HCT116 (cell line): ENCODE measurements around the gene ADNP. TPM values are rescaled to one million over a fixed set of nuclear protein-coding genes. Genes with fewer than 3 reads are reported as not detected.
A peak's percentile ranks its signal among the peaks of the same experiment; 100 is the strongest.

Experiments used
- ATAC-seq: fragments of 200-7000 bp; cut with Tn5 transposase; 2 replicates; pipeline ENCODE4 v1.9.1; 2020; ENCODE audit warnings: mild to moderate bottlenecking, moderate library complexity
- BruUV-seq: library from RNA; stranded (reverse); fragments of 400-500 nt; replicated peaks from 2 replicates; lab custom pipeline; 2021; lab: Mats Ljungman, UMichigan
- CTCF ChIA-PET: fragments of 300-600 bp; sonication (Branson Sonifier 250); formaldehyde crosslinking; loops from one replicate; lab custom pipeline; 2021; ENCODE audit warnings: antibody characterized with exemption; lab: Charles Lee
- POLR2A ChIA-PET: fragments of 300-600, 350-600 bp; sonication (Branson Sonifier 250); formaldehyde crosslinking; loops from one replicate; lab custom pipeline; 2021; ENCODE audit warnings: antibody characterized with exemption; lab: Charles Lee
- RAD21 ChIA-PET, 2 experiments: fragments of 300-600 bp; sonication (Branson Sonifier 250); formaldehyde crosslinking; loops; one replicate each; lab custom pipeline; 2023; ENCODE audit warnings: low total read pairs in 2 of 2; ENCODE audit not compliant: uncharacterized antibody in 2 of 2, unreplicated experiment in 2 of 2, low non-redundant PET in 1 of 2; lab: Charles Lee
- DNase-seq: peaks from one replicate; pipeline ENCODE4 v3.0.0-alpha.2; 2010; ENCODE audit warnings: low read depth, low spot score
- H2AFZ ChIP-seq: fragments of 200-600 bp; shearing (Covaris generic), sonication (generic); 2 replicates; pipeline ENCODE4 v1.6.1; 2017; ENCODE audit warnings: low read depth, mixed run types, mixed read lengths, antibody characterized with exemption, low read length; ENCODE audit not compliant: poor library complexity, severe bottlenecking
- H3K27ac ChIP-seq: 2 replicates; pipeline ENCODE4 v1.5.1; 2012; ENCODE audit warnings: low read depth, low read length
- H3K27me3 ChIP-seq: fragments of 200-600 bp; sonication (generic); 2 replicates; pipeline ENCODE4 v1.6.1; 2016; ENCODE audit warnings: mixed run types, low read length, mixed read lengths; ENCODE audit not compliant: insufficient read depth
- H3K36me3 ChIP-seq, 2 experiments: fragments of 200-500 bp in 1 of 2; fragments of 200-600 bp in 1 of 2; sonication (Bioruptor generic) in 1 of 2; sonication (generic) in 1 of 2; 2 replicates each; pipeline versions ENCODE4 v1.5.1 to v1.6.1; 2014 to 2016; ENCODE audit warnings: low read length in 2 of 2, inconsistent platforms in 1 of 2, mixed read lengths in 1 of 2, mixed run types in 1 of 2; ENCODE audit not compliant: insufficient read depth in 2 of 2, control insufficient read depth in 1 of 2
- H3K4me1 ChIP-seq, 2 experiments: fragments of 200-600 bp in 1 of 2; sonication (generic) in 1 of 2; 2 replicates each; pipeline versions ENCODE4 v1.5.1 to v1.6.1; 2012 to 2017; ENCODE audit warnings: low read length in 2 of 2, inconsistent platforms in 1 of 2, mild to moderate bottlenecking in 1 of 2, mixed read lengths in 1 of 2, mixed run types in 1 of 2, moderate library complexity in 1 of 2; ENCODE audit not compliant: insufficient read depth in 2 of 2, control insufficient read depth in 1 of 2
- H3K4me2 ChIP-seq: fragments of 200-600 bp; sonication (generic); 2 replicates; pipeline ENCODE4 v1.6.1; 2017; ENCODE audit warnings: mixed run types, low read length, mixed read lengths
- H3K4me3 ChIP-seq, 2 experiments: fragments of 200-600 bp in 1 of 2; sonication (generic) in 1 of 2; replicated peaks in 1 of 2; 2 replicates each; pipeline ENCODE4 v1.5.1; 2011 to 2016; ENCODE audit warnings: low read length in 2 of 2, control low read depth in 1 of 2, low read depth in 1 of 2, mild to moderate bottlenecking in 1 of 2, mixed read lengths in 1 of 2, mixed run types in 1 of 2
- H3K79me2 ChIP-seq: fragments of 200-600 bp; sonication (generic); 2 replicates; pipeline ENCODE4 v1.6.1; 2017; ENCODE audit warnings: mild to moderate bottlenecking, mixed run types, low read length, moderate library complexity, mixed read lengths; ENCODE audit not compliant: insufficient read depth
- H3K9ac ChIP-seq: fragments of 200-600 bp; sonication (generic); 2 replicates; pipeline ENCODE4 v1.6.1; 2016; ENCODE audit warnings: low read length, mixed read lengths
- H3K9me2 ChIP-seq: fragments of 200-600 bp; sonication (generic), shearing (Covaris generic); 2 replicates; pipeline ENCODE4 v1.6.1; 2017; ENCODE audit warnings: mixed run types, mild to moderate bottlenecking, moderate library complexity; ENCODE audit not compliant: insufficient read depth
- H3K9me3 ChIP-seq, 2 experiments: fragments of 200-500 bp in 1 of 2; fragments of 200-600 bp in 1 of 2; sonication (Bioruptor generic) in 1 of 2; sonication (generic) in 1 of 2; 2 replicates each; pipeline ENCODE4 v1.6.1; 2014 to 2017; ENCODE audit warnings: low read length in 2 of 2, mixed read lengths in 2 of 2, inconsistent platforms in 1 of 2, low read depth in 1 of 2, mild to moderate bottlenecking in 1 of 2, mixed run types in 1 of 2, moderate library complexity in 1 of 2; ENCODE audit not compliant: control insufficient read depth in 1 of 2, insufficient read depth in 1 of 2
- H4K20me1 ChIP-seq: fragments of 200-600 bp; sonication (generic), shearing (Covaris generic); 2 replicates; pipeline ENCODE4 v1.6.1; 2017; ENCODE audit warnings: mixed run types, mild to moderate bottlenecking, moderate library complexity; ENCODE audit not compliant: insufficient read depth
- CEBPB ChIP-seq: IDR thresholded peaks from 2 replicates; pipeline ENCODE4 v1.6.1; 2012; ENCODE audit warnings: low read depth
- EGR1 ChIP-seq: IDR thresholded peaks from 2 replicates; pipeline ENCODE4 v1.6.1; 2012; ENCODE audit warnings: low read depth
- ELF1 ChIP-seq: IDR thresholded peaks from 2 replicates; pipeline ENCODE4 v1.6.1; 2012; ENCODE audit warnings: low read depth, borderline replicate concordance
- EZH2phosphoT487 ChIP-seq: fragments of 200-600 bp; IDR thresholded peaks from 2 replicates; pipeline ENCODE4 v1.6.1; 2018; ENCODE audit warnings: antibody characterized with exemption, borderline replicate concordance
- FOSL1 ChIP-seq: IDR thresholded peaks from 2 replicates; pipeline ENCODE4 v1.6.1; 2012; ENCODE audit warnings: low read depth
- POLR2A ChIP-seq: IDR thresholded peaks from 2 replicates; pipeline ENCODE4 v1.7.0; 2011; ENCODE audit warnings: borderline replicate concordance; ENCODE audit not compliant: insufficient read depth, insufficient read length; ENCODE audit errors: extremely low read depth
- POLR2AphosphoS5 ChIP-seq: IDR thresholded peaks from 2 replicates; pipeline ENCODE4 v1.6.1; 2011; ENCODE audit warnings: mild to moderate bottlenecking, low read depth, low read length, moderate library complexity
- RAD21 ChIP-seq: IDR thresholded peaks from 2 replicates; pipeline ENCODE4 v1.6.1; 2012; ENCODE audit warnings: low read depth, mild to moderate bottlenecking
- SIN3A ChIP-seq: IDR thresholded peaks from 2 replicates; pipeline ENCODE4 v1.6.1; 2012; ENCODE audit warnings: low read depth
- ZFX ChIP-seq: fragments of 450-650 bp; IDR thresholded peaks from 2 replicates; pipeline ENCODE4 v1.6.1; 2017
- ZNF274 ChIP-seq: fragments of 200-500 bp; sonication (Bioruptor generic); IDR thresholded peaks from 2 replicates; pipeline ENCODE4 v1.6.1; 2014; ENCODE audit warnings: mild to moderate bottlenecking, low read depth, low read length, inconsistent platforms
- intact Hi-C: fragments of 100-400 bp; cut with micrococcal nuclease; formaldehyde crosslinking; loops from 2 replicates; pipeline ENCODE4 v1.10.0; 2022
- total RNA-seq: library from RNA; stranded (reverse); gene quantifications from one replicate; pipeline ENCODE4 v1.2.1, GENCODE V29; 2021; ENCODE audit not compliant: unreplicated experiment
- TF ChIP-seq, protein P1 (sequence below): IDR thresholded peaks from 2 replicates; pipeline ENCODE4 v1.6.1; 2012
- TF ChIP-seq, protein P2 (sequence below): IDR thresholded peaks from 2 replicates; pipeline ENCODE4 v1.6.1; 2012
- TF ChIP-seq, protein P3 (sequence below): IDR thresholded peaks from 2 replicates; pipeline ENCODE4 v1.6.1; 2012; ENCODE audit warnings: low read depth
- TF ChIP-seq, protein P4 (sequence below), 3 experiments: fragments of 200-600 bp in 1 of 3; sonication (generic) in 1 of 3; IDR thresholded peaks in 2 of 3; conservative IDR thresholded peaks in 1 of 3; 2 replicates each; pipeline ENCODE4 v1.5.1; 2012 to 2017; ENCODE audit warnings: low read depth in 2 of 3, low read length in 2 of 3, antibody characterized with exemption in 1 of 3, borderline replicate concordance in 1 of 3, control low read depth in 1 of 3, mild to moderate bottlenecking in 1 of 3, mixed read lengths in 1 of 3, mixed run types in 1 of 3, moderate library complexity in 1 of 3; ENCODE audit not compliant: insufficient read depth in 1 of 3
- TF ChIP-seq, protein P5 (sequence below): IDR thresholded peaks from 2 replicates; pipeline ENCODE4 v1.6.1; 2011; ENCODE audit warnings: mild to moderate bottlenecking, low read length, moderate library complexity; ENCODE audit not compliant: insufficient replicate concordance; ENCODE audit errors: extremely low read depth

Gene ADNP
- total RNA-seq, 1 experiment from 2014 or later = 85.9 TPM

DNA sequence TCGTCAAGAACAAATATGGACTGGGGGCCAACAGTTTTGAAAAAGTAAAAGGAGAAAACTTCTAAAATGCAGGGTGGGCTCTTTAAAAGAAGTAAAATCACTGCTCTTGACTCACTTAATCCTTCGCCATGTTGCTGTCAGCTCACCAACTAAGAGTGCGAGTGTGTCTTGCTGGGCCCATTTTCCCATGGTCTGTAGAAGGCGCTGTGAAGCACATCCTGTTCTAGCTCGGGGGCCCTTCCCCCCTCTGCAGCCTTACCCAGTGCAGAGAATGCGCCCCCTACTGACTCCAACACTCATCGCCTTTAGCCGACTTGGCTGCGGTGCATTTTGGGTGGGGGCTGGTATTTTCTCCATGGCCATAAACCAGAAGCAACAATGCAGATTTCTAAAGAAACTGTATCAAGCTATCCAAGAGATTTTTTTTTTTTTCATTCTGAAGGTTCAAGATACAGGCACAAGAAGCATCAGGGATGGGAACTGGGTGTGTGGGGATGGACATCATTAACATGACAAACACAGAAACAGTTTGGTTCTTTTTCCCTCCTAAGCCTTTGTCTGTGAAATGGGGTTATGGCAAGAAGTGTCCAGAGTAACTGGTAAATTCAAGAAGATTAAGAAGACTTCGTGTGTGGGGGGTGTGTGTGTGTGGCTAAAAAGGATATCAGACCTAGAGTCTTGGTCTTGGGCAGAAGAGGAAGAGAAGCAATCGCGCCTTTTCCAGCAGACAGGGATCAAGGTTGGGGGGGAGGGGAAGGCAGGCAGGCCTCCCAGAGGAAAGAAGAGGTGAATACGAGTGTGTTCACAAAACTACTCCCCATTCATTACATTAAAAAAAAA lies 1.7 kb downstream of the ADNP start:
- BruUV-seq = TSS peak; percentile 37
- peaks cover 31 to 47% of the 10 kb centered on the region in 2 experiments for H3K36me3 ChIP-seq
- ChIA-PET CTCF (interaction anchor here (0.6 to 3.9 kb wide), 23 partner anchors 8 to 266 kb away, joined by 3 to 39 read pairs (median 4); partner anchors contain the start of genes BCAS4, DPM1 and MOCS3), POLR2A (interaction anchor here (0.9 to 2.4 kb wide), 5 partner anchors 22 to 139 kb away, joined by 3 to 8 read pairs (median 4); partner anchors contain the start of genes BCAS4, DPM1 and MOCS3), RAD21 (interaction anchor here in 1 of 2 experiments (0.5 to 1.0 kb wide), 3 partner anchors 28 to 135 kb away, joined by 3 to 4 read pairs (median 3); partner anchors contain the start of gene BCAS4)
- no peaks in the 10 kb centered on the region for H3K9me3 ChIP-seq
- no peaks in the 10 kb centered on the region for H3K9me2 ChIP-seq
- DNase-seq = peak; percentile 96
- peaks cover 59% of the 10 kb centered on the region for H3K79me2 ChIP-seq
- no peaks in the 10 kb centered on the region for H3K27me3 ChIP-seq
- peak overlapping the region; percentile 85 for H3K27ac ChIP-seq
- H3K4me3 ChIP-seq = peak overlapping the region; percentile 63 to 75
- intact Hi-C loops = loop anchor here (1.0 kb wide), 2 partner anchors 111 to 134 kb away; partner anchors contain the start of gene BCAS4
- H4K20me1 ChIP-seq = peaks cover 45% of the 10 kb centered on the region; the same call in 1 of the 2 replicates
- H3K4me1 ChIP-seq = peaks cover 4 to 27% of the 10 kb centered on the region in 2 experiments; a peak in 3 of 4 replicates
- ATAC-seq = peak; percentile 74
- H3K9ac ChIP-seq = peak overlapping the region; percentile 81
- no peak overlapping the region for H2AFZ ChIP-seq
- H3K4me2 ChIP-seq = peak overlapping the region; percentile 87
- 0 out of 2 replicates have a peak, but pooled peaks have one; percentile 29 for TF ChIP-seq SIN3A
- TF ChIP-seq, protein P1, sequence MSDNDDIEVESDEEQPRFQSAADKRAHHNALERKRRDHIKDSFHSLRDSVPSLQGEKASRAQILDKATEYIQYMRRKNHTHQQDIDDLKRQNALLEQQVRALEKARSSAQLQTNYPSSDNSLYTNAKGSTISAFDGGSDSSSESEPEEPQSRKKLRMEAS = peak; percentile 61; the same call in 1 of the 2 replicates
- TF ChIP-seq, protein P2, sequence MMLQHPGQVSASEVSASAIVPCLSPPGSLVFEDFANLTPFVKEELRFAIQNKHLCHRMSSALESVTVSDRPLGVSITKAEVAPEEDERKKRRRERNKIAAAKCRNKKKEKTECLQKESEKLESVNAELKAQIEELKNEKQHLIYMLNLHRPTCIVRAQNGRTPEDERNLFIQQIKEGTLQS = no peak
- peak; percentile 76 for TF ChIP-seq RAD21
- no peak for TF ChIP-seq POLR2A
- TF ChIP-seq, protein P3, sequence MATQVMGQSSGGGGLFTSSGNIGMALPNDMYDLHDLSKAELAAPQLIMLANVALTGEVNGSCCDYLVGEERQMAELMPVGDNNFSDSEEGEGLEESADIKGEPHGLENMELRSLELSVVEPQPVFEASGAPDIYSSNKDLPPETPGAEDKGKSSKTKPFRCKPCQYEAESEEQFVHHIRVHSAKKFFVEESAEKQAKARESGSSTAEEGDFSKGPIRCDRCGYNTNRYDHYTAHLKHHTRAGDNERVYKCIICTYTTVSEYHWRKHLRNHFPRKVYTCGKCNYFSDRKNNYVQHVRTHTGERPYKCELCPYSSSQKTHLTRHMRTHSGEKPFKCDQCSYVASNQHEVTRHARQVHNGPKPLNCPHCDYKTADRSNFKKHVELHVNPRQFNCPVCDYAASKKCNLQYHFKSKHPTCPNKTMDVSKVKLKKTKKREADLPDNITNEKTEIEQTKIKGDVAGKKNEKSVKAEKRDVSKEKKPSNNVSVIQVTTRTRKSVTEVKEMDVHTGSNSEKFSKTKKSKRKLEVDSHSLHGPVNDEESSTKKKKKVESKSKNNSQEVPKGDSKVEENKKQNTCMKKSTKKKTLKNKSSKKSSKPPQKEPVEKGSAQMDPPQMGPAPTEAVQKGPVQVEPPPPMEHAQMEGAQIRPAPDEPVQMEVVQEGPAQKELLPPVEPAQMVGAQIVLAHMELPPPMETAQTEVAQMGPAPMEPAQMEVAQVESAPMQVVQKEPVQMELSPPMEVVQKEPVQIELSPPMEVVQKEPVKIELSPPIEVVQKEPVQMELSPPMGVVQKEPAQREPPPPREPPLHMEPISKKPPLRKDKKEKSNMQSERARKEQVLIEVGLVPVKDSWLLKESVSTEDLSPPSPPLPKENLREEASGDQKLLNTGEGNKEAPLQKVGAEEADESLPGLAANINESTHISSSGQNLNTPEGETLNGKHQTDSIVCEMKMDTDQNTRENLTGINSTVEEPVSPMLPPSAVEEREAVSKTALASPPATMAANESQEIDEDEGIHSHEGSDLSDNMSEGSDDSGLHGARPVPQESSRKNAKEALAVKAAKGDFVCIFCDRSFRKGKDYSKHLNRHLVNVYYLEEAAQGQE = no peak
- no peak for TF ChIP-seq ELF1
- peak; percentile 39 for TF ChIP-seq EGR1
- TF ChIP-seq, protein P4, sequence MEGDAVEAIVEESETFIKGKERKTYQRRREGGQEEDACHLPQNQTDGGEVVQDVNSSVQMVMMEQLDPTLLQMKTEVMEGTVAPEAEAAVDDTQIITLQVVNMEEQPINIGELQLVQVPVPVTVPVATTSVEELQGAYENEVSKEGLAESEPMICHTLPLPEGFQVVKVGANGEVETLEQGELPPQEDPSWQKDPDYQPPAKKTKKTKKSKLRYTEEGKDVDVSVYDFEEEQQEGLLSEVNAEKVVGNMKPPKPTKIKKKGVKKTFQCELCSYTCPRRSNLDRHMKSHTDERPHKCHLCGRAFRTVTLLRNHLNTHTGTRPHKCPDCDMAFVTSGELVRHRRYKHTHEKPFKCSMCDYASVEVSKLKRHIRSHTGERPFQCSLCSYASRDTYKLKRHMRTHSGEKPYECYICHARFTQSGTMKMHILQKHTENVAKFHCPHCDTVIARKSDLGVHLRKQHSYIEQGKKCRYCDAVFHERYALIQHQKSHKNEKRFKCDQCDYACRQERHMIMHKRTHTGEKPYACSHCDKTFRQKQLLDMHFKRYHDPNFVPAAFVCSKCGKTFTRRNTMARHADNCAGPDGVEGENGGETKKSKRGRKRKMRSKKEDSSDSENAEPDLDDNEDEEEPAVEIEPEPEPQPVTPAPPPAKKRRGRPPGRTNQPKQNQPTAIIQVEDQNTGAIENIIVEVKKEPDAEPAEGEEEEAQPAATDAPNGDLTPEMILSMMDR (IDR thresholded peaks at IDR 0.05 in 2 of 3, conservative IDR thresholded peaks at IDR 0.05 in 1 of 3; ENCODE audit: borderline replicate concordance in 1 of 3, insufficient read depth in 1 of 3, low read depth in 2 of 3, low read length in 2 of 3) = peak; percentile 97 to 99 (median 99)
- TF ChIP-seq FOSL1 = peak; percentile 17; the same call in 1 of the 2 replicates
- TF ChIP-seq POLR2AphosphoS5 = peak; percentile 72
- no peak for TF ChIP-seq ZNF274
- no peak for TF ChIP-seq CEBPB
- TF ChIP-seq, protein P5, sequence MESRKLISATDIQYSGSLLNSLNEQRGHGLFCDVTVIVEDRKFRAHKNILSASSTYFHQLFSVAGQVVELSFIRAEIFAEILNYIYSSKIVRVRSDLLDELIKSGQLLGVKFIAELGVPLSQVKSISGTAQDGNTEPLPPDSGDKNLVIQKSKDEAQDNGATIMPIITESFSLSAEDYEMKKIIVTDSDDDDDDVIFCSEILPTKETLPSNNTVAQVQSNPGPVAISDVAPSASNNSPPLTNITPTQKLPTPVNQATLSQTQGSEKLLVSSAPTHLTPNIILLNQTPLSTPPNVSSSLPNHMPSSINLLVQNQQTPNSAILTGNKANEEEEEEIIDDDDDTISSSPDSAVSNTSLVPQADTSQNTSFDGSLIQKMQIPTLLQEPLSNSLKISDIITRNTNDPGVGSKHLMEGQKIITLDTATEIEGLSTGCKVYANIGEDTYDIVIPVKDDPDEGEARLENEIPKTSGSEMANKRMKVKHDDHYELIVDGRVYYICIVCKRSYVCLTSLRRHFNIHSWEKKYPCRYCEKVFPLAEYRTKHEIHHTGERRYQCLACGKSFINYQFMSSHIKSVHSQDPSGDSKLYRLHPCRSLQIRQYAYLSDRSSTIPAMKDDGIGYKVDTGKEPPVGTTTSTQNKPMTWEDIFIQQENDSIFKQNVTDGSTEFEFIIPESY = peak; percentile 37
- TF ChIP-seq EZH2phosphoT487 = no peak
- TF ChIP-seq ZFX = no peak
